ENCODE measurements around the gene PTPN18.

GRCh38 chr2:130380096-130380934 lies 24.5 kb downstream of the PTPN18 start:
- TF ChIP-seq POLR2AphosphoS5 (IDR thresholded peaks at IDR 0.05; ENCODE audit: low read depth, low read length) = no peak
- TF ChIP-seq REST (IDR thresholded peaks at IDR 0.05; ENCODE audit: insufficient read depth in 1 of 2, low read depth in 2 of 2, low read length in 2 of 2) = no peak
- TF ChIP-seq SIN3A (IDR thresholded peaks at IDR 0.05; ENCODE audit: borderline replicate concordance, insufficient read depth, low read length) = no peak
- TF ChIP-seq TAF1 (IDR thresholded peaks at IDR 0.05; ENCODE audit: borderline replicate concordance, insufficient read depth, low read length) = no peak

All from PFSK-1 (cell line).